GM12875 (cell line): ENCODE data around the gene NPTX1.

Experiments used
- H3K4me3 ChIP-seq: one replicate; pipeline ENCODE4 v1.5.1; 2011; ENCODE audit warnings: low read depth, low read length, control low read depth
- TF ChIP-seq, protein P1 (sequence below): IDR thresholded peaks from 2 replicates; pipeline ENCODE4 v1.5.1; 2011; ENCODE audit warnings: low read depth, mild to moderate bottlenecking, control low read depth, inconsistent platforms, low read length, moderate library complexity, borderline replicate concordance; ENCODE audit not compliant: insufficient read depth

Gene NPTX1

DNA sequence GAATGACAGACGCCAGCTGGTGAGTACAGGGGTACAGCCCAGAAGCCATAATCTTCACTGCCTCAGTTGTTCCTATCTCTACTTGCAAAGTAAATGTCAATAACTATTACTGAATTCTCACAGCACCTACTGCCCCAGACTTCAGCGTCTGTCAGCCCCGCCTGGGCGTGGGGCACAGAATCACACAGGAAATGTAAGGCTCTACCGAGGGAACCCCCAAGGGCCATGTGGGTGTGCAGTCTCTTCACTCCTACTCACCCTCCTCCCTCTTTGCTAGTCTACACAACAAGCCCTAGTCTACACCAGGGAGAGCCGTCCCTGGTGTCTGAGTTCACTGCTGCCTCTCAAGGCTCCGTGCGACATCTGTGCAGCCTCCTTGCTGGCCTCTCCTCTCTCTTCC lies 4.5 kb downstream of the NPTX1 start:
- H3K4me3 ChIP-seq = no peak overlapping the region
- TF ChIP-seq, protein P1, sequence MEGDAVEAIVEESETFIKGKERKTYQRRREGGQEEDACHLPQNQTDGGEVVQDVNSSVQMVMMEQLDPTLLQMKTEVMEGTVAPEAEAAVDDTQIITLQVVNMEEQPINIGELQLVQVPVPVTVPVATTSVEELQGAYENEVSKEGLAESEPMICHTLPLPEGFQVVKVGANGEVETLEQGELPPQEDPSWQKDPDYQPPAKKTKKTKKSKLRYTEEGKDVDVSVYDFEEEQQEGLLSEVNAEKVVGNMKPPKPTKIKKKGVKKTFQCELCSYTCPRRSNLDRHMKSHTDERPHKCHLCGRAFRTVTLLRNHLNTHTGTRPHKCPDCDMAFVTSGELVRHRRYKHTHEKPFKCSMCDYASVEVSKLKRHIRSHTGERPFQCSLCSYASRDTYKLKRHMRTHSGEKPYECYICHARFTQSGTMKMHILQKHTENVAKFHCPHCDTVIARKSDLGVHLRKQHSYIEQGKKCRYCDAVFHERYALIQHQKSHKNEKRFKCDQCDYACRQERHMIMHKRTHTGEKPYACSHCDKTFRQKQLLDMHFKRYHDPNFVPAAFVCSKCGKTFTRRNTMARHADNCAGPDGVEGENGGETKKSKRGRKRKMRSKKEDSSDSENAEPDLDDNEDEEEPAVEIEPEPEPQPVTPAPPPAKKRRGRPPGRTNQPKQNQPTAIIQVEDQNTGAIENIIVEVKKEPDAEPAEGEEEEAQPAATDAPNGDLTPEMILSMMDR = no peak

DNA sequence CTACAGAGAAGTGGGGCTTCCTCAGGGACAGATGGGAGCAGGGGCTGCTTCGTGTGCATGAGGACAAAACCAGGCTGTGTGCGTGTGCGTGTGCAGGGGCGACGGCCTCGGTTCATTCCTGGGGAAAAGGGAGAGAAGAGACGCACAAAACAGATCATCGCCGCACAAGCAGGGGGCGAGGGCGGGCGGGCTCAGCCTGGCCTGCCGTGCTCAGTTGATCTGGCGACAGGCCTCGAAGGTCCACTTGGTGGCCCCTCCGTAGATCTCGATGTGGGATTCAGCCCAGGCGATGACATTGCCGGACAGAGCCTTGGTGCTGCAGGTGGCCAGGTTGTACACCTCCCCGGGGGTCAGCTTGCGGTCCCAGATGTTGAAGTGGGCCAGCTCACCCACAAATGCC lies 5.8 kb downstream of the NPTX1 start:
- TF ChIP-seq, protein P1 = no peak
- no peak overlapping the region for H3K4me3 ChIP-seq

DNA sequence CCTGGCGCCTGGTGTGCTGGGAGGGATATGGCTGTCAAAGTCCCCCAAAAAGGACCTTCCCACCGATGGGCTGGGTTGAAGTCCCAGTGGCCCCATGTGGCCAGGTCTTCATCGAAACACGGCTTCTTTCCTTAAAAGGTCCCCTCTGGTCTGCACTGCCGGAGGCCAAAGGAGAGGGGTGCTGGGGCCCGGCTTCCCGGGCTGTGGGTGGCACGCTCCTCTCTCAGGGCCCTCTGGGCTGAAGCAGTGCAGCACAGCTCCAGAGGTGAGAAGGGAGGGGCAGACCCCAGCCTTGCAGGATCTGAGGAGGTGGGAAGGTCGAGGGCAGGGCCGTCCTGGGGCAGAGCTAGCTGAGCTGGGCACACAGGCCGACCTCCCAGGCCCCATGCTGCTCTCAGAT lies 6.7 kb downstream of the NPTX1 start:
- no peak overlapping the region for H3K4me3 ChIP-seq

DNA sequence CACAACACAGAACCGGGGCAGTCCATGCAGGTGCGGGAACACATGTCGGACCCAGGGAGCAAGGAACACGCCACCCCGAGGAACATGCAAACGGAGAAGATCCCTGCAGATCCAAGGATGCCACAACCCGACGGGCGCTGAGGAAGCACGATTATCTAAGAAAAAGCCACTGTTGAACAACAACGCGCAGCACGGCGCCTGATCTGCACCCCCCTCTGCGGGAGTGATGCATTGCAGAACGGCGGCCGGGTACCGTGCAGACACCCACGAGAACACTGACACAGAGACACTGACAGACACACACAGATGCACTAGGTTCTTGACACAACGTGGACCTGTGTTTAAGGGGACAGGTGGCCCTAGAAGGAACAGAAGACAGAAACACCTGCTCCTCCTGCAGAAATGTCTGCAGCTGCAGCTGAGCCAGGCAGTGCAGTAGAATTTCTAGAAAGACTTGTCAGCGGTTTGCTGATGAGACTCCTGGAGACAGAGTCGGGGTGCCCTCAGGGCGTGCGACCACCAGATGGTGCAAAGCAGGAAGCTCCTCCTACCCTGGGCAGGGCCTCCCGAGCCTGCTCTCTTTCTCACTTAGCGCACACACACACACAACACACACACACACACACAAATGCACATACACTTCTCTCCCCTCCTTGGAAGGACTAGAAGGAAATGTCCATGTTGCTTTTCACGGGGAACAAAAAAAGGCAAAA lies 7.5 kb downstream of the NPTX1 start:
- TF ChIP-seq, protein P1 = no peak
- H3K4me3 ChIP-seq = no peak overlapping the region

More for the DNA sequence above, 6.7 kb downstream of the NPTX1 start:
- TF ChIP-seq, protein P1 = no peak

DNA sequence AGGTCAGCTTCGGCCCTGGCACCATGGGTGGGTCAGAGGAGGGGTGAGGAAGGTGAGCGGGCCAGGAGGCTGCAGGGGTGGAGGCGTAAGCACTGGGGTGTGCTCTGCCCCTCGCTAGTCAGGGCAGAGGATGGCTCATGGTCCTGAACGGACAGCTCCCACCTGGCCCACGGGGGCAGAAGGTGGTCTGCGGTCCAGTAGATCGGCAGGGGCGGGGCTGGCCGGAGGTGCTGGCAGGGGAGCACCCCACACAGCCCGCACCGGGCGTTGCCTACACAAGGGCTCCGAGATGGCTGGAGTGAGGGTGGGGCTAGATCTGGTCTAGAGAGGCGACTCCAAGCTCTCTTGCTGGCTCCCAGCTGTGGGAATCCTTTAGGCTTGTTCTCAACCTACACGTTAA lies 8.2 kb downstream of the NPTX1 start:
- TF ChIP-seq, protein P1 = no peak
- no peak overlapping the region for H3K4me3 ChIP-seq

DNA sequence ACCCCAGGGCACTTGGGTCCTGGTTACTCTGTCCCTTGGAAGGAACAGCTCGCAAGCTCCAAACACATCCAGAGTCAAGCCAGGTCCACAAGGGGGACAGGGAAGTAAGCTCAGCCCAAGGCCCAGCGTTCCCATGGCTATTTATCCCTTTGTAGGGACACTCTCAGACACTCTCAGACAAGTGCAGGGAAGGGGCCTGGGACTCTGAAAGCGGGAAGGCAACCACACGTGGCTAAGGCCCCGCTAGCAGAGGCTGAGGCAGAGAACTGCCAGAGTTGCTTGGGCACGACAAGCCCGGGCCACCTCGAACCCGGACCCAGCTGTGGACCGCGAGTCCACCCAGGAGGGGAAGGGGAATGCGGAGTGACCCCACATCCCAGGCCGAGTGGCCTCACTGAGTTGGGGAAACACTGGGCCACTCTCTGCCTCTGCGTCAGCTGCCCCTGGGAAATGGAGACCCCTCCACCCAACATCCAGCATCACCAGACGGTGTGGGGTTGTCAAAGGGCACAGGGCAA lies 10.2 kb downstream of the NPTX1 start:
- TF ChIP-seq, protein P1 = no peak
- no peak overlapping the region for H3K4me3 ChIP-seq

DNA sequence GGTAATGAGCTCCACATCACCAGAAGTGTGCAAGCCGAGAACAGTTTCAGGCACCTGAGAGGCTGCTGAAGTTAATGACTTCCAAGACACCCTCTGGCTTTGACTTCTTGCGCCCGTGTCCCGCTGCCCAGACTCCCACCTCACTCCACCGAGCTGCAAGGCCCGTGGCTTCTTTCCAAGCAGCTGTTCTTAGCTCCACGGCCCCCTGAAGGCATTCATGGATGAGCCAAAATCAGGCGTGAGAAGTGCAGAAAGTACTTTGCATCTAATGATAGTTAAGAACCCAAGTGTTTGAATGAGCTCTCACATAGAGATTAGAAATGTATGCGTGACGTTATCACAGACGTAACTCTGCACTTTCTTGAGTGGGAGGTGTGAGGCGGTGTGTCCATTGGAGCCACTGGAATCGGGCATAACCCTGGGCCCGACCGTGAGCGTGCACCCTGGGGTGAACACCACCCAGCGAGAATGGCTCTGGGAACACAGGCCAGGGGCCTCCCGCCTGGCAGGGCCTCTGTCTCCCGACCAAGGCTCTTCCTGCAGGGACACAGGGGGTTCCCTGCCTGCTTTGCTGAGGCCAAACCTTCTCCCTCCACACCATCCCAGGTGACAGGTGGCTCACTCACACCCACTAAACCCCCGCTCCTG lies 11.0 kb downstream of the NPTX1 start:
- TF ChIP-seq, protein P1 = no peak
- no peak overlapping the region for H3K4me3 ChIP-seq
